OCI-LY1 (cell line): ENCODE results near the gene RAD51B.

Experiments used
- H2AFZ ChIP-seq: fragments of 200-600 bp; sonication (generic), shearing (Covaris generic); 2 replicates; pipeline ENCODE4 v1.6.0; 2014; ENCODE audit warnings: antibody characterized with exemption, mild to moderate bottlenecking, low read length
- H3F3A ChIP-seq: fragments of 200-600 bp; sonication (generic), shearing (Covaris generic); 2 replicates; pipeline ENCODE4 v1.6.0; 2014; ENCODE audit warnings: mild to moderate bottlenecking, antibody characterized with exemption, low read length, moderate library complexity; ENCODE audit not compliant: insufficient read depth
- H3K27ac ChIP-seq: fragments of 200-600 bp; sonication (generic); 2 replicates; pipeline ENCODE4 v1.5.1; 2014; ENCODE audit warnings: low read length, mixed run types, mild to moderate bottlenecking, low read depth; ENCODE audit not compliant: poor library complexity, severe bottlenecking
- H3K27me3 ChIP-seq: fragments of 200-600 bp; sonication (generic); 2 replicates; pipeline ENCODE4 v1.6.0; 2014; ENCODE audit warnings: antibody characterized with exemption, mild to moderate bottlenecking, low read length, moderate library complexity; ENCODE audit not compliant: insufficient read depth
- H3K36me3 ChIP-seq: fragments of 200-600 bp; sonication (generic); 2 replicates; pipeline ENCODE4 v1.6.1; 2014; ENCODE audit warnings: mild to moderate bottlenecking, antibody characterized with exemption, low read length, moderate library complexity, mixed read lengths; ENCODE audit not compliant: insufficient read depth
- H3K4me1 ChIP-seq: fragments of 200-600 bp; sonication (generic); 2 replicates; pipeline ENCODE4 v1.5.1; 2014; ENCODE audit warnings: mild to moderate bottlenecking, low read length, moderate library complexity; ENCODE audit not compliant: insufficient read depth, severe bottlenecking
- H3K4me2 ChIP-seq: fragments of 200-600 bp; sonication (generic), shearing (Covaris generic); 2 replicates; pipeline ENCODE4 v1.6.1; 2014; ENCODE audit warnings: low read length
- H3K4me3 ChIP-seq: fragments of 200-600 bp; sonication (generic); 2 replicates; pipeline ENCODE4 v1.5.1; 2014; ENCODE audit warnings: low read length, low read depth, mild to moderate bottlenecking, mixed read lengths; ENCODE audit not compliant: poor library complexity, severe bottlenecking
- H3K79me2 ChIP-seq: fragments of 200-600 bp; shearing (Covaris generic); 2 replicates; pipeline ENCODE4 v1.6.1; 2016; ENCODE audit warnings: mixed run types, low read length, mixed read lengths; ENCODE audit not compliant: insufficient read depth
- H3K9ac ChIP-seq: fragments of 200-600 bp; sonication (generic), shearing (Covaris generic); 2 replicates; pipeline ENCODE4 v1.6.1; 2014; ENCODE audit warnings: mild to moderate bottlenecking, low read length, mixed read lengths
- H3K9me2 ChIP-seq: fragments of 200-600 bp; sonication (generic), shearing (Covaris generic); 2 replicates; pipeline ENCODE4 v1.6.1; 2014; ENCODE audit warnings: low read depth, mild to moderate bottlenecking, low read length, mixed read lengths
- H3K9me3 ChIP-seq: fragments of 200-600 bp; shearing (Covaris generic); 2 replicates; pipeline ENCODE4 v1.6.1; 2014; ENCODE audit warnings: low read length, mixed read lengths
- H4K20me1 ChIP-seq: fragments of 200-600 bp; sonication (generic), shearing (Covaris generic); 2 replicates; pipeline ENCODE4 v1.6.0; 2016; ENCODE audit warnings: mild to moderate bottlenecking, low read length; ENCODE audit not compliant: insufficient read depth
- EZH2 ChIP-seq: fragments of 200-600 bp; sonication (generic), shearing (Covaris generic); IDR thresholded peaks from 2 replicates; pipeline ENCODE4 v1.8.0; 2017; ENCODE audit warnings: borderline replicate concordance, mixed run types, mild to moderate bottlenecking, antibody characterized with exemption, low read length, moderate library complexity, mixed read lengths
- TF ChIP-seq, protein P1 (sequence below): fragments of 200-600 bp; sonication (generic), shearing (Covaris generic); IDR thresholded peaks from 2 replicates; pipeline ENCODE4 v1.5.1; 2017; ENCODE audit warnings: mild to moderate bottlenecking, antibody characterized with exemption, low read length, moderate library complexity, mixed read lengths

RAD51B gene

GRCh38 chr14:67778792-67779191 is 40.8 kb upstream of the RAD51B start:
- Histone ChIP-seq H3F3A (no peaks in the 10 kb centered on the region), H3K9ac (no peak overlapping the region), H3K4me2 (no peak overlapping the region), H3K27ac (no peak overlapping the region), H3K9me2 (no peaks in the 10 kb centered on the region), H3K27me3 (no peaks in the 10 kb centered on the region), H3K9me3 (no peaks in the 10 kb centered on the region), H3K36me3 (peaks cover 86% of the 10 kb centered on the region), H3K4me1 (no peaks in the 10 kb centered on the region), H4K20me1 (no peaks in the 10 kb centered on the region), H2AFZ (no peak overlapping the region), H3K79me2 (no peaks in the 10 kb centered on the region), H3K4me3 (no peak overlapping the region)
- TF ChIP-seq, protein P1, sequence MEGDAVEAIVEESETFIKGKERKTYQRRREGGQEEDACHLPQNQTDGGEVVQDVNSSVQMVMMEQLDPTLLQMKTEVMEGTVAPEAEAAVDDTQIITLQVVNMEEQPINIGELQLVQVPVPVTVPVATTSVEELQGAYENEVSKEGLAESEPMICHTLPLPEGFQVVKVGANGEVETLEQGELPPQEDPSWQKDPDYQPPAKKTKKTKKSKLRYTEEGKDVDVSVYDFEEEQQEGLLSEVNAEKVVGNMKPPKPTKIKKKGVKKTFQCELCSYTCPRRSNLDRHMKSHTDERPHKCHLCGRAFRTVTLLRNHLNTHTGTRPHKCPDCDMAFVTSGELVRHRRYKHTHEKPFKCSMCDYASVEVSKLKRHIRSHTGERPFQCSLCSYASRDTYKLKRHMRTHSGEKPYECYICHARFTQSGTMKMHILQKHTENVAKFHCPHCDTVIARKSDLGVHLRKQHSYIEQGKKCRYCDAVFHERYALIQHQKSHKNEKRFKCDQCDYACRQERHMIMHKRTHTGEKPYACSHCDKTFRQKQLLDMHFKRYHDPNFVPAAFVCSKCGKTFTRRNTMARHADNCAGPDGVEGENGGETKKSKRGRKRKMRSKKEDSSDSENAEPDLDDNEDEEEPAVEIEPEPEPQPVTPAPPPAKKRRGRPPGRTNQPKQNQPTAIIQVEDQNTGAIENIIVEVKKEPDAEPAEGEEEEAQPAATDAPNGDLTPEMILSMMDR, result no peak
- no peak for TF ChIP-seq EZH2

GRCh38 chr14:67782090-67782489 is 37.5 kb upstream of the RAD51B start:
- Histone ChIP-seq H3K36me3 (peaks cover 86% of the 10 kb centered on the region), H3K27ac (no peak overlapping the region), H3K27me3 (no peaks in the 10 kb centered on the region), H3K9ac (no peak overlapping the region), H3K4me1 (no peaks in the 10 kb centered on the region), H3K9me2 (no peaks in the 10 kb centered on the region), H3K79me2 (no peaks in the 10 kb centered on the region), H3K9me3 (no peaks in the 10 kb centered on the region), H3K4me2 (no peak overlapping the region), H2AFZ (no peak overlapping the region), H4K20me1 (no peaks in the 10 kb centered on the region), H3F3A (no peaks in the 10 kb centered on the region), H3K4me3 (no peak overlapping the region)
- TF ChIP-seq, protein P1, result no peak
- no peak for TF ChIP-seq EZH2

- Histone ChIP-seq H2AFZ (no peak overlapping the region), H4K20me1 (no peaks in the 10 kb centered on the region), H3K9ac (no peak overlapping the region), H3K36me3 (peaks cover 94% of the 10 kb centered on the region), H3K4me1 (no peaks in the 10 kb centered on the region), H3K4me3 (no peak overlapping the region), H3K27me3 (no peaks in the 10 kb centered on the region), H3F3A (no peaks in the 10 kb centered on the region), H3K79me2 (no peaks in the 10 kb centered on the region), H3K4me2 (no peak overlapping the region), H3K9me2 (no peaks in the 10 kb centered on the region), H3K9me3 (no peaks in the 10 kb centered on the region), H3K27ac (no peak overlapping the region)
- TF ChIP-seq EZH2, result no peak
- TF ChIP-seq, protein P1, result no peak
Observed at GRCh38 chr14:67784244-67784823, 35.2 kb upstream of the RAD51B start.
